Large intestine (tissue), 3 donors: ENCODE measurements around the gene STARD13. TPM values are rescaled to one million over a fixed set of nuclear protein-coding genes. Genes with fewer than 3 reads are reported as not detected.

Source experiments
- DNase-seq, 2 donors: peaks; one replicate each; pipeline versions ENCODE4 v3.0.0 to v3.0.0-alpha.2; 2013
- H3K27ac ChIP-seq: one replicate; pipeline ENCODE4 v1.5.1; 2013; ENCODE audit warnings: low read length
- H3K27me3 ChIP-seq: 2 replicates; pipeline ENCODE4 v1.6.1; 2013; ENCODE audit warnings: low read length; ENCODE audit not compliant: control insufficient read depth, insufficient read depth
- H3K36me3 ChIP-seq: 2 replicates; pipeline ENCODE4 v1.6.1; 2013; ENCODE audit warnings: low read length; ENCODE audit not compliant: control insufficient read depth, insufficient read depth
- H3K4me1 ChIP-seq: one replicate; pipeline ENCODE4 v1.6.1; 2013; ENCODE audit warnings: low read length; ENCODE audit not compliant: control insufficient read depth, insufficient read depth
- H3K4me3 ChIP-seq: one replicate; pipeline ENCODE4 v1.5.1; 2013; ENCODE audit warnings: low read length
- H3K9me3 ChIP-seq: one replicate; pipeline ENCODE4 v1.6.1; 2013; ENCODE audit warnings: mild to moderate bottlenecking, low read depth, low read length, moderate library complexity; ENCODE audit not compliant: control insufficient read depth
- WGBS: methylation state at CpG from one replicate; pipeline ENCODE4 v1.1.5; 2013; ENCODE audit warnings: low lambda C conversion rate; ENCODE audit not compliant: insufficient coverage; 5-methylcytosine and 5-hydroxymethylcytosine counted together
- polyA plus RNA-seq: library from polyadenylated mRNA; unstranded; fragments of 120-200 nt; gene quantifications from one replicate; pipeline ENCODE4 v1.2.1, GENCODE V29; 2013

STARD13 gene
- polyA plus RNA-seq, 1 donor: 15.4 TPM

- WGBS: no CpG with 5 or more reads among the region's 5 CpGs
- Histone ChIP-seq H3K27ac (no peak overlapping the region), H3K9me3 (no peaks in the 10 kb centered on the region), H3K36me3 (peaks cover 75% of the 10 kb centered on the region), H3K4me1 (peaks cover 29% of the 10 kb centered on the region), H3K27me3 (no peaks in the 10 kb centered on the region), H3K4me3 (no peak overlapping the region)
- DNase-seq: no peak
Measured at GRCh38 chr13:33110386-33110712, 175.2 kb downstream of the STARD13 start.

DNA sequence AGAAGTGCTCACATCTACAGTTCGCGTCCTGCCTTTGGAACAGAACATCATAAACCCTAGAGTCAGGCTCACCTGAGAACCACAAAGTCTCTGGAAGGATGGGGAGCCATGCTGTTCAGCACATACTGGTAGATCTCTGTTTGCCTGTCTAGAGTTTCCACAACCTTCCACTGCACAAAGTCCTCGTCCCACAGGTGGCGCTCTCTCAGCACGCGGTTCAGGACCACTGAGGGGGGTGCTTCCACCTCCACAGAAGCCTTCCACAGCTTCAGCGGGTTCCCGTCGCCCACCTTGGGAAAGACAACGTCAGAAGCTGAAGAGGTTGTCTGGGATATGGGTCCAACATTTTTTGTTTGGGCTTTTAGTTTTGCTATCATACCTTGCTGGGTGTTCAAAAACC lies 175.8 kb downstream of the STARD13 start:
- H3K36me3 ChIP-seq: peaks cover 75% of the 10 kb centered on the region
- peaks cover 28% of the 10 kb centered on the region for H3K4me1 ChIP-seq
- no peak overlapping the region for H3K27ac ChIP-seq
- WGBS: no CpG with 5 or more reads among the region's 10 CpGs
- H3K9me3 ChIP-seq: no peaks in the 10 kb centered on the region
- no peaks in the 10 kb centered on the region for H3K27me3 ChIP-seq
- H3K4me3 ChIP-seq: no peak overlapping the region
- no peak for DNase-seq

DNA sequence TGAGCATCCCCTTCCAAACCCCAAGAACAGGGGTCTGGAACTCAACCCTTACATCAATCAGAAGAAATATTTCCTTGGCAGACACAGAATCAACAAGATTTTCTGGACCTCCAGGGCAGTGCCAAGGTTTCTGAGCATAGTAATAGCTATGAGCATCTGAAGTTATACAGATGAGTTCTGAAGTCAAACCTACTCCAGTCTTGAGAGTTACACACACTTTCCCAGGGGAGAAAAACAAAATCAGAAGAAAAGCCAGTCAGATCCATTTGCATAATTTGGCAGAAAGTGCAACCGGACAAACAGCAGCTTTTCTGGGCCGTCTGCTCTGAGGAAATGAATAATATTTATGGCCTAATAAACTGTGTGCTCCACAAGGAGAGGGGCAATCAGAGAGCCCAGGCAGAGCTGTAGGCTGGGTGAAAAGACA lies 176.3 kb downstream of the STARD13 start:
- peaks cover 28% of the 10 kb centered on the region for H3K4me1 ChIP-seq
- peaks cover 74% of the 10 kb centered on the region for H3K36me3 ChIP-seq
- no CpG with 5 or more reads among the region's 2 CpGs for WGBS
- no peaks in the 10 kb centered on the region for H3K27me3 ChIP-seq
- no peak for DNase-seq
- no peak overlapping the region for H3K27ac ChIP-seq
- H3K4me3 ChIP-seq: no peak overlapping the region
- no peaks in the 10 kb centered on the region for H3K9me3 ChIP-seq

DNA sequence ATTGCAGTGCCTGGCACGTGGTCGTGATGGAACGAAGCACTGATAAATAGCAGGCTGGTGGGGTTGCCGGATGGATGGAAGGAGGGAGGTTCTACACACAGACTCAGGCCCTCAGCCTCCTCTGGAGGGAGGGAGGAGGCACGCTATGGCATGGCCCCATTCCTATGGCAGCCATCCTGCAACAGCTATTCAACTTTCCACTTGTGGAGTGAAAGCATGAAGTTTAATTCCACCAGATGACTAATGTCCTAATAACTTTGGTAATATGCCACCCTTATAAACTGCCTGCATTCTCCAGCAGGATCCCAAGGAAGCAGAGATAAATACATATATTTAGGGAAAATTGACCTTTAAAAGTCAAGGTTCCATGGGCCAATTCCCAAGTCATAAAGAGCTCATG lies 176.9 kb downstream of the STARD13 start:
- WGBS: no CpG with 5 or more reads among the region's 5 CpGs
- Histone ChIP-seq H3K9me3 (no peaks in the 10 kb centered on the region), H3K27me3 (no peaks in the 10 kb centered on the region), H3K4me3 (no peak overlapping the region), H3K4me1 (peaks cover 28% of the 10 kb centered on the region), H3K36me3 (peaks cover 68% of the 10 kb centered on the region), H3K27ac (no peak overlapping the region)
- no peak for DNase-seq

DNA sequence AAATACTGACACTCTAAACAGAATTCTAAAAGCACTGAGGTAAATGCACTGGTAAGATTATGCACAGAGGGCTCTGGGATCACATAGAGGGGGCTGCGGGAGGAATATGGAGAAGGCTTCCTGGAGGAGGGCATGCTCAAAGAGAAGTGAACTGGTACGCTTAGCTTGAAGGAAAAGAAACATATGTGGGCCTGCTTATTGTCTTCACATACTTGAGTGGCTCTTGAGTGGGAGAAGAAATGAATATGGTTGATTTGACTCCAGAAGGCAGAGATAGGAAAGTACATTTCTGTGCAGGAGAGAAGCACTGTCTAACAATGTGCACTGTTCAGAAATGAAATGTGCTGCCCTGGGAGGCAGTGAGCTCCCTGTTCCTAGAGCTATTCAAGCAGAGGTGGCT lies 178.2 kb downstream of the STARD13 start:
- H3K9me3 ChIP-seq: no peaks in the 10 kb centered on the region
- no peak overlapping the region for H3K27ac ChIP-seq
- H3K4me3 ChIP-seq: no peak overlapping the region
- DNase-seq: no peak
- no peaks in the 10 kb centered on the region for H3K27me3 ChIP-seq
- H3K4me1 ChIP-seq: peaks cover 16% of the 10 kb centered on the region
- 100% methylated on average over 1 of the region's 2 CpGs for WGBS
- H3K36me3 ChIP-seq: peaks cover 57% of the 10 kb centered on the region

DNA sequence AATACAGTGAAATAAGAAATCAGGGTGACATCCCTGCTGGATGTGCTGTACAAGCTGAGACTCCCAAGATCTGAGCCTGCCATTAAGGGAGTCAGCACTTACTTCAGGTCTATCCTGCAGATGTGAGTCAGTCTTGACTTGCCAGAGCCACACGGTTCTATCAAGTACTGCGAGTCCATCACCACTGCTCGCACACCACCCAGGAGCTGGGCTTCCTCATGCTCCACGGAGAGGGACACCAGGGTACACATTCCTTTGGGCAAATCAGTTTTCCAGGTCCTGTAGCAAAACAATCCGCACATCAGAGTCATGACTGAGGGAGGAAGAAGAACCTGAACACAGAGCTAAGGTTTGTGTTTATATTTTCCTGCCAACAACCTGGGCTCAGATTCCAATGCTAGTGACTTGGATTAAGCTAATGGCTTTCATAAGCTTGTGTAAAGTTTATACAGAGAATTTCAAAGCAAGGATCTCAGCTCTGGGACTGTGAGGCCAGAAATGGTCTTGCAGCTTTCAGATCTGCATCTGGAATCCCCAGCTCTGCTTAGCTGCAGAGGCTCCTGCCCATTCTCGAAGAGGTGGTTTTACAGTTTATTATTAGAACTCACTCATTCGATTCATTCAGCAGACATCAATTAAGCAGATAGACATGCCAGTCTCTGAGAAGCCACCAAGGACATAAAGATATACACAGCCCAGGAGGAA lies 178.7 kb downstream of the STARD13 start:
- Histone ChIP-seq H3K4me1 (peaks cover 13% of the 10 kb centered on the region), H3K27me3 (no peaks in the 10 kb centered on the region), H3K36me3 (peaks cover 55% of the 10 kb centered on the region), H3K27ac (no peak overlapping the region), H3K4me3 (no peak overlapping the region), H3K9me3 (no peaks in the 10 kb centered on the region)
- no CpG with 5 or more reads among the region's 7 CpGs for WGBS
- no peak for DNase-seq

DNA sequence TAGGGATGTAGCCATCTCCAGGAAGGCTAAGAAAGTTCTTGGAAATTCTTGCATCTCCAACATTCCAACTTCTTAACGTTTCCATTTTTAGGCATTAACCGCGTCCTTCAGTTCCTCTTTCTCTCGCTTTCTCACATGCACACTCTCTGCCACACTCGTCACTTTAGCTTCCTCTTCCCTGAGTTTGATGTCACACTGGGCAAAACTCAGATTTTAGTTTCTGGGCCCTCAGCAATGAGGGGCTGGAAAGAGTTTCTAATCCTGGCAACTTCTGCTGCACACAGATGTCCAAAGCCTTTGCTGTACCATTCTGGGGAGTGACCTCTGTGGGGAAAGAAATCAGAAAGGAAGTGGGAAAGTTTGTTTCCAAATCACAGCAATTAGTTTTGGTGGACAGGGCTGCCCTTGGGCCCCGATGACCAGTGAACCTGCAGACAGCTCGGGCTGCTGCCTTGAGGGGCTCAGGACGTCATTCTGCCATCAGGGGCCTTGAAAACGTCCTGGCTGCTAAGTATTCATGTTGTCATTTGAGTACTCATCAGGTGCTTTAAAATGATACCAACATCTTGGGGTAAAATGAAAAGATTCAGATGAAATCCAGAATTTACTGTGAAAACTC lies 180.1 kb downstream of the STARD13 start:
- DNase-seq: no peak
- H3K27me3 ChIP-seq: no peaks in the 10 kb centered on the region
- H3K4me3 ChIP-seq: no peak overlapping the region
- WGBS: 83% methylated on average over 5 of the region's 9 CpGs
- H3K9me3 ChIP-seq: no peaks in the 10 kb centered on the region
- H3K27ac ChIP-seq: no peak overlapping the region
- peaks cover 4% of the 10 kb centered on the region for H3K4me1 ChIP-seq
- H3K36me3 ChIP-seq: peaks cover 52% of the 10 kb centered on the region

- H3K27me3 ChIP-seq: no peaks in the 10 kb centered on the region
- peaks cover 35% of the 10 kb centered on the region for H3K36me3 ChIP-seq
Measured at GRCh38 chr13:33103457-33103856, 182.1 kb downstream of the STARD13 start.

GRCh38 chr13:33101835-33102234 lies 183.7 kb downstream of the STARD13 start:
- H3K27ac ChIP-seq: no peak overlapping the region
- DNase-seq: no peak
- WGBS: no CpG with 5 or more reads among the region's 2 CpGs
- H3K9me3 ChIP-seq: no peaks in the 10 kb centered on the region
- no peaks in the 10 kb centered on the region for H3K4me1 ChIP-seq
- peaks cover 21% of the 10 kb centered on the region for H3K36me3 ChIP-seq
- no peaks in the 10 kb centered on the region for H3K27me3 ChIP-seq
- H3K4me3 ChIP-seq: no peak overlapping the region

More at GRCh38 chr13:33103457-33103856, 182.1 kb downstream of the STARD13 start:
- Histone ChIP-seq H3K9me3 (no peaks in the 10 kb centered on the region), H3K27ac (no peak overlapping the region), H3K4me1 (no peaks in the 10 kb centered on the region), H3K4me3 (no peak overlapping the region)
- WGBS: no CpG with 5 or more reads among the region's 4 CpGs
- DNase-seq: no peak

DNA sequence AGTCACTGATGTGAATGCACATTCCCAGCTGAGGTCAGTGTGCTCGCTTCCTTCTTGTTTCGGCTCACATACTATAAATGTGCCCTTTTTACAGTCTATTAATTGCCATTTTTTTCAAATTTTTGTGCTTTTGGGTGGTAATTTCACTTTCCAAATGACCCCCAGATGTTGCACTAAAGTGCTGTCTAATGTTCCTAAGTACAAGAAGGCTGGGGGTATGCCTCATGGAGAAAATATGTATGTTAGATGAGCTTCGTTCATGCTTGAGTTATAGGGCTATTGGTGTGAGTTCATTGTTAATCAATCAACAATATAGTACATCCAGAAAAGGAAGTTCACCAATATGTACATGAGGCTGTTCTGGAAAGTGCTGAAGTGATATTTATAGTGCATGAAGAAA lies 184.7 kb downstream of the STARD13 start:
- H3K27ac ChIP-seq: no peak overlapping the region
- H3K4me1 ChIP-seq: no peaks in the 10 kb centered on the region
- peaks cover 11% of the 10 kb centered on the region for H3K36me3 ChIP-seq
- no CpG with 5 or more reads among the region's 3 CpGs for WGBS
- no peak for DNase-seq
- no peaks in the 10 kb centered on the region for H3K27me3 ChIP-seq
- no peaks in the 10 kb centered on the region for H3K9me3 ChIP-seq
- H3K4me3 ChIP-seq: no peak overlapping the region

DNA sequence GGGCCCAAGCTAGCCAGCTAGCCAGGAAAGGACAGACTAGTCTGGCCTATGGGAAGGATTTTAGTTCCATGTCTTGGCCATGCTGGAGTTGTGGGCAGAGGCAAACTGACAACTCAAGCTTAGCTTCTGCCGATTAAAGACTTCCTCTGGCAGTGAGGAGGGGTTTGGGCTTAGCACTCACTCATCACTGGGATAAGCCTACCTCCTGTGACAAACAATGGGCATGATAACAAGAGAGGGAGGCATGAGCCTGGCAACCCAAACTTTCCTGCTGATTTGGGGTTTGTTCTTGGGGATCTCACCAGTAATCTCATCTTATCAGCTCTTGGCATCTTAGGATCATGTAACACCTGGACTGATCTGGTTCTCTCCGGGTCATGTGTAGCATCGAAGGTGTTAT lies 185.7 kb downstream of the STARD13 start:
- WGBS: 90% methylated on average over 2 of the region's 3 CpGs
- Histone ChIP-seq H3K4me1 (no peaks in the 10 kb centered on the region), H3K27me3 (no peaks in the 10 kb centered on the region)

More for the DNA sequence above, 185.7 kb downstream of the STARD13 start:
- Histone ChIP-seq H3K9me3 (no peaks in the 10 kb centered on the region), H3K4me3 (no peak overlapping the region), H3K27ac (no peak overlapping the region), H3K36me3 (peaks cover 3% of the 10 kb centered on the region)
- no peak for DNase-seq
